Bronchial epithelial cell (primary cell): Measurements from ENCODE around the gene INS. TPM values are rescaled to one million over a fixed set of nuclear protein-coding genes. Genes with fewer than 3 reads are reported as not detected.
A peak's percentile ranks its signal among the peaks of the same experiment; 100 is the strongest.

Experiments used
- DNase-seq: peaks from one replicate; pipeline ENCODE4 v3.0.0-alpha.2; 2010; ENCODE audit warnings: low read depth
- FAIRE-seq: peaks from 2 replicates; lab custom pipeline; 2011; peaks lifted over from hg19 to GRCh38; lab: Jason Lieb, UNC
- H3K27me3 ChIP-seq: 2 replicates; pipeline ENCODE4 v1.5.1; 2011; ENCODE audit warnings: low read length; ENCODE audit not compliant: control insufficient read depth, insufficient read depth
- H3K36me3 ChIP-seq: 2 replicates; pipeline ENCODE4 v1.5.1; 2011; ENCODE audit warnings: low read length; ENCODE audit not compliant: control insufficient read depth, insufficient read depth
- H3K4me3 ChIP-seq: 2 replicates; pipeline ENCODE4 v1.5.1; 2011; ENCODE audit warnings: mild to moderate bottlenecking, low read depth, low read length, control low read depth
- CTCF ChIP-seq: IDR thresholded peaks from 2 replicates; pipeline ENCODE4 v1.5.1; 2011; ENCODE audit warnings: mild to moderate bottlenecking, moderate library complexity, low read length, control low read depth, inconsistent platforms; ENCODE audit not compliant: insufficient read depth, severe bottlenecking
- total RNA-seq: library from RNA; depleted of rRNA; stranded (reverse); fragments of >200 nt; gene quantifications from 2 replicates; pipeline ENCODE4 v1.2.1, GENCODE V29; 2014

The INS gene
- total RNA-seq, 1 donor from 2014 or later = not detected

GRCh38 chr11:2154889-2155288, 6.1 kb downstream of the INS start:
- DNase-seq = no peak
- no peak overlapping the region for H3K4me3 ChIP-seq
- H3K27me3 ChIP-seq = peaks cover 9% of the 10 kb centered on the region
- FAIRE-seq = no peak
- no peak for TF ChIP-seq CTCF
- H3K36me3 ChIP-seq = no peaks in the 10 kb centered on the region

DNA sequence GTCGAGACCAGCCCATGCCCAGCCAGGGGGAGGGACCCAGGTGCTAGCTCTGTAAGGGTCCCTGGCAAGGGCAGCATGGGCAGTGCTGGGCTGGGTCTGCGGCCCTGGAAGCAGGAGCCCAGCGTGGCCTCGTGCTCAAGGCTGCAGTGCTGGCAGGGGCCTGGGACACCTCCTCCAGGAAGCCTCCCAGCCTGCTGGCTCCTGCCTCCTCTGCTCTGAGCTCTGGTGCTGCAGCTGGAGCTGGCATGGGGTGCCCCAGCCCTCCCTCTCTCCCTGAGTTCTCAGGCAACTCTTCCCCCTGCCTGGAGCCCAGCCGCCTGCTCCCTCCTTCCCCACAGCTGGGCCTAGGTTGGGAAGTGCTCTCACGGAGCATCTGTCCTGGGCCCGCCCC, 6.8 kb downstream of the INS start:
- TF ChIP-seq CTCF = no peak
- Histone ChIP-seq H3K36me3 (no peaks in the 10 kb centered on the region), H3K4me3 (no peak overlapping the region), H3K27me3 (peaks cover 12% of the 10 kb centered on the region)
- DNase-seq (no peak), FAIRE-seq (no peak)

GRCh38 chr11:2153581-2154194, 7.3 kb downstream of the INS start:
- Histone ChIP-seq H3K36me3 (no peaks in the 10 kb centered on the region), H3K27me3 (peaks cover 17% of the 10 kb centered on the region), H3K4me3 (no peak overlapping the region)
- FAIRE-seq (no peak), DNase-seq (no peak)
- TF ChIP-seq CTCF = no peak

DNA sequence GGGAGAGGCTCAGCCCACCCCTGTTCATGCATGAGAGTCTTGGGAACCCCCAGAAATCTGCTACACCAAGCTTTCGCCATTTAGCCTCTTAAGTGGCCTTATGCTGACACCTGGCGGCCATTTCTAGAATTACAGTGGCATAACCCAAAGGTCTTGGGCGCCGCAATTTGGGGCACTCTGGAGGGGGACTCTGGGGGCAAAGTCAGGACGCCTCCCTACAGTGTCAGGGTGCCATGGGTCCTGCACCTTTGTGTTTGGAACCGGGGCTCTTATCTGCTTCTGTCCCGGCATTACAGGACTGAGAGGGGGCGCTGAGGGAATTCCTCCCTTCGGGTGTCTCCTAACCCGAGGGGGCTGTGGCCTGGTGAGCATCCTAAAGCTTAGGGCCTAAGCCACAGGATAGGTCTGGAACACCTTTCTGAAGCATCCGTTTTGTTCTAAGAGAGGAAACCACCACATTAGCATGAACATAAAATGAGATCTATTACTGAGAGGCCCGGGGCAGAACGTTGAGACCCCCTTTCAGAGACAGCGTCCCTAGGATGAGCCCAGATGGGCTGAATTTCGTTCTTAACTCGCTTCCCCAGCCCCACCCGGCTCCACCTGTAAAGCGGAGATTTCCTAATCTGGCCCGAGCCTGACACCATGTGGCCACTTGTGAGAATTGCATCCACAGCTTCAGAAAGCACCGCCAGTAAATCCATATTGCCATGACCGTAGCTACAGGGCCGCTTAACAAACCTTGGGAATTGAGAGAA, 9.3 kb downstream of the INS start:
- H3K4me3 ChIP-seq = no peak overlapping the region
- H3K27me3 ChIP-seq = peaks cover 32% of the 10 kb centered on the region
- H3K36me3 ChIP-seq = no peaks in the 10 kb centered on the region
- TF ChIP-seq CTCF = peak; percentile 73
- no peak for FAIRE-seq
- DNase-seq = peak; percentile 63

GRCh38 chr11:2149864-2150847, 10.9 kb downstream of the INS start:
- Histone ChIP-seq H3K27me3 (peaks cover 46% of the 10 kb centered on the region), H3K4me3 (no peak overlapping the region), H3K36me3 (no peaks in the 10 kb centered on the region)
- peak; percentile 64 for DNase-seq
- FAIRE-seq = no peak
- TF ChIP-seq CTCF = no peak
